Mucosa of rectum (tissue), 2 donors: ENCODE data around the gene NFIA.

ENCODE experiments used
- H3K27ac ChIP-seq, 2 donors: one replicate each; pipeline ENCODE4 v1.7.0; 2013; ENCODE audit warnings: inconsistent platforms in 2 of 2, low read depth in 2 of 2, low read length in 2 of 2
- H3K27me3 ChIP-seq, 2 donors: one replicate each; pipeline ENCODE4 v1.7.0; 2013; ENCODE audit warnings: low read length in 2 of 2; ENCODE audit not compliant: control insufficient read depth in 2 of 2, insufficient read depth in 2 of 2
- H3K36me3 ChIP-seq, 2 donors: one replicate each; pipeline ENCODE4 v1.7.0; 2013; ENCODE audit warnings: low read length in 2 of 2; ENCODE audit not compliant: control insufficient read depth in 2 of 2, insufficient read depth in 2 of 2
- H3K4me1 ChIP-seq, 2 donors: one replicate each; pipeline ENCODE4 v1.7.0; 2013; ENCODE audit warnings: low read length in 2 of 2, mild to moderate bottlenecking in 1 of 2; ENCODE audit not compliant: control insufficient read depth in 2 of 2, insufficient read depth in 2 of 2
- H3K4me3 ChIP-seq, 2 donors: one replicate each; pipeline ENCODE4 v1.7.0; 2013; ENCODE audit warnings: low read length in 2 of 2
- H3K9ac ChIP-seq, 2 donors: one replicate each; pipeline ENCODE4 v1.7.0; 2013; ENCODE audit warnings: low read length in 2 of 2, low read depth in 1 of 2, mild to moderate bottlenecking in 1 of 2
- H3K9me3 ChIP-seq, 2 donors: one replicate each; pipeline ENCODE4 v1.7.0; 2013; ENCODE audit warnings: low read length in 2 of 2; ENCODE audit not compliant: control insufficient read depth in 2 of 2
- donor health status: healthy.
- donor health status: Normal muscosa, but diverticular disease.

Gene NFIA

GRCh38 chr1:61379693-61380092 lies 297.3 kb downstream of the NFIA start:
- no peak overlapping the region for H3K4me3 ChIP-seq
- H3K4me1 ChIP-seq, result no peaks in the 10 kb centered on the region
- H3K9ac ChIP-seq, result no peak overlapping the region

GRCh38 chr1:61380561-61380960 lies 298.2 kb downstream of the NFIA start:
- Histone ChIP-seq H3K9ac (no peak overlapping the region), H3K4me1 (no peaks in the 10 kb centered on the region), H3K9me3 (no peaks in the 10 kb centered on the region), H3K4me3 (no peak overlapping the region), H3K36me3 (no peaks in the 10 kb centered on the region), H3K27ac (no peak overlapping the region), H3K27me3 (no peaks in the 10 kb centered on the region)

More at GRCh38 chr1:61379693-61380092, 297.3 kb downstream of the NFIA start:
- H3K27ac ChIP-seq, result no peak overlapping the region
- H3K36me3 ChIP-seq, result no peaks in the 10 kb centered on the region
- no peaks in the 10 kb centered on the region for H3K27me3 ChIP-seq
- no peaks in the 10 kb centered on the region for H3K9me3 ChIP-seq

GRCh38 chr1:61386323-61386722 lies 304.0 kb downstream of the NFIA start:
- Histone ChIP-seq H3K9ac (no peak overlapping the region), H3K27ac (no peak overlapping the region), H3K4me3 (no peak overlapping the region), H3K27me3 (no peaks in the 10 kb centered on the region), H3K36me3 (peaks cover 2 to 14% of the 10 kb centered on the region in 2 donors), H3K9me3 (no peaks in the 10 kb centered on the region), H3K4me1 (peaks cover 4 to 11% of the 10 kb centered on the region in 2 donors)

GRCh38 chr1:61386770-61387169 lies 304.4 kb downstream of the NFIA start:
- H3K4me1 ChIP-seq, result peaks cover 4 to 11% of the 10 kb centered on the region in 2 donors
- H3K4me3 ChIP-seq, result no peak overlapping the region
- no peak overlapping the region for H3K27ac ChIP-seq
- H3K9ac ChIP-seq, result no peak overlapping the region
- H3K9me3 ChIP-seq, result no peaks in the 10 kb centered on the region
- no peaks in the 10 kb centered on the region for H3K27me3 ChIP-seq
- H3K36me3 ChIP-seq, result peaks cover 2 to 14% of the 10 kb centered on the region in 2 donors

DNA sequence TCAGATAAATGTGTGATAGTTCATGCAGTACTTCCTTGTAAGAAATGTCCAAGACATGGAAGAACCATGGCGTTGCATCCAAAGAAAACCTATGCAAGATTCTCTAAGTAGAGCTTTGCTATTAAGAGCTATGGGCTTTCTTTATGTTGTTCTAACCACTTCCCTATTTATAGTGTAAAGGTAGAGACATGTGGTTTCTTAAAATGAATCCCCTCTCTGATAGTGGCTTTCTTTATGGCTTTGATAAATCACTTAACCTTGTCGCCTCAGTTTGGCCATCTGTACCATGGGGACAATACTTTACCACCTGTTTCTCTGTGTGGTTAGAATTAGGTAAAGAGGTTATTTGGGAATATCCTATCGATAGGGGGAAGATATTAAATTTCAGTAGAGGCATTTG lies 305.5 kb downstream of the NFIA start:
- no peaks in the 10 kb centered on the region for H3K27me3 ChIP-seq

GRCh38 chr1:61388566-61388965 lies 306.2 kb downstream of the NFIA start:
- Histone ChIP-seq H3K36me3 (peaks cover 2 to 14% of the 10 kb centered on the region in 2 donors), H3K9ac (no peak overlapping the region), H3K4me3 (no peak overlapping the region), H3K27ac (no peak overlapping the region), H3K4me1 (peaks cover 4 to 11% of the 10 kb centered on the region in 2 donors), H3K9me3 (no peaks in the 10 kb centered on the region), H3K27me3 (no peaks in the 10 kb centered on the region)

More for the DNA sequence above, 305.5 kb downstream of the NFIA start:
- Histone ChIP-seq H3K4me3 (no peak overlapping the region), H3K36me3 (peaks cover 2 to 14% of the 10 kb centered on the region in 2 donors), H3K27ac (no peak overlapping the region), H3K9ac (no peak overlapping the region), H3K4me1 (peaks cover 4 to 11% of the 10 kb centered on the region in 2 donors), H3K9me3 (no peaks in the 10 kb centered on the region)

DNA sequence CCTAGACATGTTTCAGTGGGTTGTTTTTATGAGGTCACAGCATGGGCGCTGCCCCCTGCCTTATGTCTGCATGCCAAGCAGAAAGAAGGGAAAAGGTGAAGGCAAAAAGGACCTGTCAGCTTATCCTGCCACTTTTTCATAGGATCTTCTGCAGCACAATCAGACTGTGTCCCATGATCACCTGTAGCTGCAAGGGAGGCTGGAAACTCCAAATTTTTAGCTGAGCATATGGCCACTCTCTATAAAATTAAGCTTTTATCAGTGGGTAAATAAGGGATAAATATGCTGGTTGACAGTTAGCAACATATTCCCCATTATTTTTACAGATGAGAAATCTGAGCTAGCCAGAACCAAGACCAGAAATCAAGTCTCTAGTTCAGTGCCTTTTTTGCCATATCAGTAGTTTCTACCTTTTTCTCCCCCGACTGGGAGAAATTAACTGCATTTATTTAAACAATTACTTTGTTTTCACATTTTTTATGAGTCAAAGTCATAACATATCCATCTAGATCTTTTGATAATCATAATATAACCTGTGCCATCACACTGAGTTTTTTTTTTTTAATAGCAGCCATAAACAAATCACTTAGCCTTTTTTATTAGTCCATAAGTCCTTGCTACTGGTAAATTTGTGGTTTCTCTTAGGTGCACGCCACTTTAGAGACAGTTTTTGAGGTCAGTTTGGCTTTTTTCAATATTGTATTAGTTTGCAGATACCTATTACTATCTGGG lies 307.0 kb downstream of the NFIA start:
- no peak overlapping the region for H3K4me3 ChIP-seq
- no peak overlapping the region for H3K9ac ChIP-seq
- H3K27me3 ChIP-seq, result no peaks in the 10 kb centered on the region
- peaks cover 2 to 14% of the 10 kb centered on the region in 2 donors for H3K36me3 ChIP-seq
- H3K27ac ChIP-seq, result peak overlapping the region in 1 of 2 donors; percentile 6
- peaks cover 4 to 11% of the 10 kb centered on the region in 2 donors for H3K4me1 ChIP-seq
- no peaks in the 10 kb centered on the region for H3K9me3 ChIP-seq

- H3K36me3 ChIP-seq, result peaks cover 2 to 14% of the 10 kb centered on the region in 2 donors
- peaks cover 4 to 11% of the 10 kb centered on the region in 2 donors for H3K4me1 ChIP-seq
- H3K4me3 ChIP-seq, result peak overlapping the region in 1 of 2 donors; percentile 13
- H3K9me3 ChIP-seq, result no peaks in the 10 kb centered on the region
- H3K27me3 ChIP-seq, result no peaks in the 10 kb centered on the region
- H3K9ac ChIP-seq, result no peak overlapping the region
- H3K27ac ChIP-seq, result peak overlapping the region; percentile 6 to 26
Measured at GRCh38 chr1:61389926-61390845, 307.8 kb downstream of the NFIA start.

DNA sequence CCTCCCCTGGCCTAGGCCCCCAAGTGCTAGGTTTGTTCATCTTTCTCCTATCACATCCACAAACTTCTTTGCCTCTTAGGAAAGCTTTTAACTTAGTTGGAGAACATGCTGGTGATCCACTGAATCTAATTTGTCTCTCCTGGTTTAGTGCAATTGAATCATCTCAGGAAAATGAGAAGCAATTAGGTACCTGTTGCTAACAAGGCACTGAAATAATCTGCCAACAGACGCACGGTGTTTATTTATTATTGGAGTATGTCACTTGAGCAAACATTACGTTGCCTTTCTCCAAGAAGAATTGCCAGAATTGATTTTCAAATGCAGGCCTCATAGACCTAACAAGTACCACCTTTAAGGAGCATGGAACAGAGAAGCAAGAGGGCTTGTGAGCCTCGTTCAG lies 309.4 kb downstream of the NFIA start:
- Histone ChIP-seq H3K9ac (no peak overlapping the region), H3K27ac (no peak overlapping the region)

More for the DNA sequence above, 309.4 kb downstream of the NFIA start:
- no peaks in the 10 kb centered on the region for H3K9me3 ChIP-seq
- H3K27me3 ChIP-seq, result no peaks in the 10 kb centered on the region
- peaks cover 4 to 11% of the 10 kb centered on the region in 2 donors for H3K4me1 ChIP-seq
- H3K4me3 ChIP-seq, result no peak overlapping the region
- peaks cover 0 to 14% of the 10 kb centered on the region in 2 donors for H3K36me3 ChIP-seq
